GM19324 (cell line): Measurements from ENCODE around the gene DDX39B.
"Not testable (repeated sequence)": the region's sequence is repeated elsewhere in the genome, so short reads cannot be mapped to it uniquely, and the experiment has no call there.

Source experiments
- ATAC-seq: cut with Tn5 transposase; IDR thresholded peaks from one replicate; pipeline ENCODE4 v1.9.1; 2021; ENCODE audit warnings: mild to moderate bottlenecking, moderate library complexity; ENCODE audit not compliant: unreplicated experiment, low FRiP score

The DDX39B gene

GRCh38 chr6:31490115-31490873 is 51.5 kb downstream of the DDX39B start:
- no peak for ATAC-seq

DNA sequence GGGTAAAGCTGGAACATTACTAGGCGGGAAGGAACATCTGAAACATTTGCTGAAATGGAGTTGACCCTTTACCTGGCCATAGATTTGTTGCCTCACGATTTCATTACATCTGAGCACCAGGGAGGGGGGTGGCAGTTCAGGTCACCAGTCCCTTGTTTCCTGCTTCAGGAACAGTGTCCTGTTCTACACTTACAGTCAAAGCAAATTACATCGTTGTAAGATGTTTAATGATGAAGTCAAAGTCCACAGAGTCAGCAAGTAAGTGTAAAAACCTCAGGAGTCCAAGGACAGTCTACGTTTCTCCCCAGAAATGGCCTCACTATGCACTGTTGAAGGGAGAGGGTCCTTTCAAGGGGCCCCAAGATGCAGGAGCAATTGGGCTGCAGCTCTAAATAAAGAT is 52.7 kb downstream of the DDX39B start:
- no peak for ATAC-seq

GRCh38 chr6:31487674-31488073 is 54.1 kb downstream of the DDX39B start:
- ATAC-seq, result not testable (repeated sequence)

- ATAC-seq, result not testable (repeated sequence)
Observed at GRCh38 chr6:31486065-31486837, 55.6 kb downstream of the DDX39B start.

DNA sequence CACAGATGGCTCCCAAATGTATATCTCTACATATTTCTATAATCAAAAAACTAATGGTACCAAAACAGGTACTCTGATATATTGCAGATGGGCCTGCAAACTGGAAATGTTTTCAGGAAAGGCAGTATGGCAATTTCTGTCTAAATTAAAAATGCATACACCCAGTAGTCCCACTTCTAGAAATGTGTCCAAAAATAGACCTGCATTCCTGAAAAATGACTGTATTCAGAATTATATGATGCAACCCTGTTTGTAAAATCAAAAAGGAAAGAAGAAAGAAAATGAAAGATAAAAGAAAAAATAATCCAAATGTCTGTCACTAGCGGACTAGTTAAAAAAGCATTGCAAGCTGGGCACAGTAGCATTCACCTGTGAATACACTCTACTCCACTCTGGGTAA is 56.7 kb downstream of the DDX39B start:
- no peak for ATAC-seq

DNA sequence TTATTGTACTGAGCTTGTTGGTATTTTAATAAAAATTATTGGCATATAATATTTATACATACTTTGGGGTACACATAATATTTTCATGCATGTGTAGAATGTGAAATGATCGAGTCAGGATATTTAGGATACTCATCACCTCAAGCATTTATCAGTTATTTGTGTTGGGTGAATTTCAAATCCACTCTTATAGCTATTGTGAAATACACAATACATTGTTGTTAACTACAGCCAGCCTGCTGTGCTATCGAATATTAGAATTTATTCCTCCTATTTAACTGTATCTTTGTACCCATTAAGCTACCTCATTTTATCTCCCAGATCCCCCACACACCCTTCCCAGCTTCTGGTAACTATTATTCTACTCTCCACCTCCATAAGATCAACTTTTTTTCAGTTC is 58.4 kb downstream of the DDX39B start:
- no peak for ATAC-seq

GRCh38 chr6:31480574-31480973 is 61.2 kb downstream of the DDX39B start:
- no peak for ATAC-seq
